GM12801 (cell line): ENCODE results near the gene SAFB2.

ENCODE experiments used
- CTCF ChIP-seq: IDR thresholded peaks from one replicate; pipeline ENCODE4 v1.5.1; 2011; ENCODE audit warnings: control low read depth; ENCODE audit not compliant: insufficient read length; ENCODE audit errors: extremely low read depth

Gene SAFB2

GRCh38 chr19:5622465-5623396 lies at the start of gene SAFB2, which contains the start of gene SAFB:
Gene SAFB2 (minus strand): TSS chr19:5622776. CDS start chr19:5622715, 61 bp downstream.
Gene SAFB (plus strand): TSS chr19:5623083. CDS start chr19:5623206, 123 bp downstream.
- TF ChIP-seq CTCF = no peak

GRCh38 chr19:5671600-5671999 lies 49.0 kb upstream of the SAFB2 start:
- TF ChIP-seq CTCF = no peak

- no peak for TF ChIP-seq CTCF
Observed at GRCh38 chr19:5669212-5669611, 46.6 kb upstream of the SAFB2 start.

- no peak for TF ChIP-seq CTCF
Observed at GRCh38 chr19:5667751-5668271, 45.2 kb upstream of the SAFB2 start.

- TF ChIP-seq CTCF = no peak
Observed at GRCh38 chr19:5666921-5667610, 44.5 kb upstream of the SAFB2 start.

GRCh38 chr19:5665781-5666513 lies 43.4 kb upstream of the SAFB2 start:
- TF ChIP-seq CTCF = no peak

- TF ChIP-seq CTCF = no peak
Observed at GRCh38 chr19:5664515-5664914, 41.9 kb upstream of the SAFB2 start.
